Mammary epithelial cell (primary cell): ENCODE data around the gene PAPSS2.

Experiments
- EZH2 ChIP-seq: IDR thresholded peaks from 2 replicates; pipeline ENCODE4 v1.6.1; 2012; ENCODE audit warnings: low read length, inconsistent platforms, borderline replicate concordance
- TF ChIP-seq, protein P1 (sequence below), 2 donors: IDR thresholded peaks in 1 of 2; conservative IDR thresholded peaks in 1 of 2; 2 replicates each; pipeline ENCODE4 v1.5.1; 2011 to 2012; ENCODE audit warnings: inconsistent platforms in 2 of 2, low read length in 2 of 2, mild to moderate bottlenecking in 2 of 2, control low read depth in 1 of 2, low read depth in 1 of 2; ENCODE audit not compliant: insufficient read depth in 1 of 2; ENCODE audit errors: extremely low read depth in 1 of 2

DNA sequence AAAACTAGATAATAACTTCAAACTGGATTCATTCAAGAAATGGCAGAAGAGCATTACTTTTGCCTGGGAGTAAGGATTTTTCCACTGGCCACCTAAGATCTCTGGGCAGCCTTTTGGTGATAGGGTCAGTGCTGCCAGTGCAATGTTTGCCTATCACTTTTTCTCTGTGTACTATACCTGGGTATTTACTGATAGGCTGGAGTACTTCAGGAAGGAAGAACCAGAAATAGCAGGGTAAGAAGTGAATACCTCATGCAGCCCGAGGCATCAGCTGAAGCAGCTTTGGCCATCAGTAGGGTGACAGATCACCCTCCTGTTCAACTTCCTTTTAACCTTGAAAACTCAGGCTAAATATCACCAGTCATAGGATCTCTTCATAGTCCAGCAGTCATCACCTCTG lies 5.5 kb upstream of the PAPSS2 start:
- TF ChIP-seq, protein P1, sequence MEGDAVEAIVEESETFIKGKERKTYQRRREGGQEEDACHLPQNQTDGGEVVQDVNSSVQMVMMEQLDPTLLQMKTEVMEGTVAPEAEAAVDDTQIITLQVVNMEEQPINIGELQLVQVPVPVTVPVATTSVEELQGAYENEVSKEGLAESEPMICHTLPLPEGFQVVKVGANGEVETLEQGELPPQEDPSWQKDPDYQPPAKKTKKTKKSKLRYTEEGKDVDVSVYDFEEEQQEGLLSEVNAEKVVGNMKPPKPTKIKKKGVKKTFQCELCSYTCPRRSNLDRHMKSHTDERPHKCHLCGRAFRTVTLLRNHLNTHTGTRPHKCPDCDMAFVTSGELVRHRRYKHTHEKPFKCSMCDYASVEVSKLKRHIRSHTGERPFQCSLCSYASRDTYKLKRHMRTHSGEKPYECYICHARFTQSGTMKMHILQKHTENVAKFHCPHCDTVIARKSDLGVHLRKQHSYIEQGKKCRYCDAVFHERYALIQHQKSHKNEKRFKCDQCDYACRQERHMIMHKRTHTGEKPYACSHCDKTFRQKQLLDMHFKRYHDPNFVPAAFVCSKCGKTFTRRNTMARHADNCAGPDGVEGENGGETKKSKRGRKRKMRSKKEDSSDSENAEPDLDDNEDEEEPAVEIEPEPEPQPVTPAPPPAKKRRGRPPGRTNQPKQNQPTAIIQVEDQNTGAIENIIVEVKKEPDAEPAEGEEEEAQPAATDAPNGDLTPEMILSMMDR (conservative IDR thresholded peaks at IDR 0.05 in 1 of 2, IDR thresholded peaks at IDR 0.05 in 1 of 2; ENCODE audit: extremely low read depth in 1 of 2, insufficient read depth in 1 of 2, low read depth in 1 of 2, low read length in 2 of 2), result no peak
- no peak for TF ChIP-seq EZH2
